ENCODE data around the gene SPATA32. TPM values are rescaled to one million over a fixed set of nuclear protein-coding genes. Genes with fewer than 3 reads are reported as not detected.

SPATA32 gene
- total RNA-seq, 1 donor from 2014 or later, result 0.24 TPM

DNA sequence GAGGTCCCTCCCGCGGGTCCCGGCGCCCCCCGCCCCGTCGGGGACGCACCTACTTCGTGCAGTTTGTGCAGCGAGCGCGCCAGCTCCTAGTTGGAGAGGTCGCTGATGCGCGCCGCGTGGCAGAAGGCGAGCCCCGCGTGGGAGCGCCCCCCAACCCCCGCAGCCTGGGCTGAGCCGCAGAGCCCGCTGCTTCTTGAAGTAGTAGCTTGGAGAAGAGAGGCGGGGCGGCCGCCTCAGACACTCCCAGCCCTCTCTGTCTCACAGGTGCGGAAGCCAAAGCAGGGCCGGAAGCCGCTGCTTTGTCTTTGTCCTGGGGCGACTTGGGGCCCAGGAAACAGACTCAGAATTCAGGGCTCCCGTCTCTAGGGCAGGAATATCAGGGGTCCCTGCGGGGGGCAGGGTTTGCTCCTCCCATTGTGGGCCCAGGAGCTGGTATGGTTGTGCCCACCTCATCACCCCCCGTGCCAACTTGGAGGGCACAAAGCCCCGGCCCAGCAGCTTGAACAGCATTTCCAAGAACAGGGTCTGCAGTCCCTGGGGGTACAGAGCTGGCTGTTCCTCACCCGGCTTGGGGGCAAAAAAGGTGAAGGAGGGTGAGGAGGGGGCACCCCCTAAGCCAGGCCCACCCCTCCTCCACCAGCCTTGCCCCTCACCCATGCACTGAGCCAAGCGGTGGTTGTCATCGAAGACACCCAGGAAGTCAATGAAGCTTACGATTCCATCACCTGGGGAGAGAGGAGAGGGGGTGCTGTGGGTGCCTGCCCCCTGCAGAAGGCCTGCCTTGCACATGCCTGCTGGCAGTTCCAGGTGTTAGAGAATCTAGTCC, 13.5 kb downstream of the SPATA32 start:
- DNase-seq (ENCODE audit: low spot score, unreplicated experiment), result no peak
- H3K4me3 Mint-ChIP-seq (ENCODE audit: low read depth), result peak overlapping the region; percentile 89
- peaks cover 9% of the 10 kb centered on the region for H3K4me1 Mint-ChIP-seq (ENCODE audit: low read depth)
- H3K36me3 Mint-ChIP-seq (ENCODE audit: insufficient read depth), result peaks cover 2% of the 10 kb centered on the region
- TF ChIP-seq, protein P1, sequence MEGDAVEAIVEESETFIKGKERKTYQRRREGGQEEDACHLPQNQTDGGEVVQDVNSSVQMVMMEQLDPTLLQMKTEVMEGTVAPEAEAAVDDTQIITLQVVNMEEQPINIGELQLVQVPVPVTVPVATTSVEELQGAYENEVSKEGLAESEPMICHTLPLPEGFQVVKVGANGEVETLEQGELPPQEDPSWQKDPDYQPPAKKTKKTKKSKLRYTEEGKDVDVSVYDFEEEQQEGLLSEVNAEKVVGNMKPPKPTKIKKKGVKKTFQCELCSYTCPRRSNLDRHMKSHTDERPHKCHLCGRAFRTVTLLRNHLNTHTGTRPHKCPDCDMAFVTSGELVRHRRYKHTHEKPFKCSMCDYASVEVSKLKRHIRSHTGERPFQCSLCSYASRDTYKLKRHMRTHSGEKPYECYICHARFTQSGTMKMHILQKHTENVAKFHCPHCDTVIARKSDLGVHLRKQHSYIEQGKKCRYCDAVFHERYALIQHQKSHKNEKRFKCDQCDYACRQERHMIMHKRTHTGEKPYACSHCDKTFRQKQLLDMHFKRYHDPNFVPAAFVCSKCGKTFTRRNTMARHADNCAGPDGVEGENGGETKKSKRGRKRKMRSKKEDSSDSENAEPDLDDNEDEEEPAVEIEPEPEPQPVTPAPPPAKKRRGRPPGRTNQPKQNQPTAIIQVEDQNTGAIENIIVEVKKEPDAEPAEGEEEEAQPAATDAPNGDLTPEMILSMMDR (IDR thresholded peaks at IDR 0.05; ENCODE audit: unreplicated experiment), result no peak
- no peaks in the 10 kb centered on the region for H3K27me3 Mint-ChIP-seq
- no peaks in the 10 kb centered on the region for H3K9me3 Mint-ChIP-seq (ENCODE audit: low read depth)
- H3K27ac Mint-ChIP-seq, result peak overlapping the region; percentile 99

DNA sequence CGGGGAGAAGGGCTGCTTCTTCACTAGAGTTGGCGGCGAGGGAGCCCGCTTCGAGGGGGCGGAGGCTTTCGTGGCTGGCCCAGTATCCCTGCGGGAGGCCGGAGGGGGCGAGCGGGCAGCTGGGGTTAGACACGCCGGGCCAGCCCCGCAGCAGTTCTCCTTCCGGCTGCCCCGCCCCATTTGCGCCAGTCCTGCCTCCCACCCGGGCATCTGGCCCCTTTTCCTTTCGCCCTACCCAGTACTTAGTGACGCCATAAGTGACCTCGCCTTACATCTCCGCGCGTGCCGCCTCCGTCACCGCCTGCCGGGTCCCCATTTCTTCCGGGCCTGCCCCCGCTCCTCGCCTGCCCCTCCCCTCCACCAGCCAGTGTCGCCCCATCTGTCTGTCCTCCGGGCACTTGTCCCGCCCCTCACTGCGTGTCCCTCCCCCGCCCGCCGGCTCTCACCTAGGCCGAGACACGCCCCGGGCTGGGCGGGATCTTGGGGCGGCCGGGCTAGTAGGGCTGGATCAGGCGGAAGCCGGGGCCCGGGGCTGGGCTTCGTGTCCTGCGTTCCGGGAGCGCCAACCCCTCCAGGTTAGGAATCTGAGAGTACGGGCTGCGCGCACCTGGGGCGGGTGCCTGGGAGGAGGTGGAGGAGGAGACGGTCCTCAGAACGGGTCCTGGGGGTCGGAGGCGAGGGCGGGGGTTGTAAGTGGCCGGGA, 14.3 kb downstream of the SPATA32 start:
- Mint-ChIP-seq H3K4me1 (ENCODE audit: low read depth) (peaks cover 9% of the 10 kb centered on the region), H3K27ac (peak overlapping the region; percentile 99), H3K27me3 (peaks cover 4% of the 10 kb centered on the region), H3K4me3 (ENCODE audit: low read depth) (peak overlapping the region; percentile 89), H3K36me3 (ENCODE audit: insufficient read depth) (peaks cover 2% of the 10 kb centered on the region), H3K9me3 (ENCODE audit: low read depth) (no peaks in the 10 kb centered on the region)
- TF ChIP-seq, protein P1 (IDR thresholded peaks at IDR 0.05; ENCODE audit: unreplicated experiment), result no peak
- peak; percentile 89 for DNase-seq (ENCODE audit: low spot score, unreplicated experiment)

DNA sequence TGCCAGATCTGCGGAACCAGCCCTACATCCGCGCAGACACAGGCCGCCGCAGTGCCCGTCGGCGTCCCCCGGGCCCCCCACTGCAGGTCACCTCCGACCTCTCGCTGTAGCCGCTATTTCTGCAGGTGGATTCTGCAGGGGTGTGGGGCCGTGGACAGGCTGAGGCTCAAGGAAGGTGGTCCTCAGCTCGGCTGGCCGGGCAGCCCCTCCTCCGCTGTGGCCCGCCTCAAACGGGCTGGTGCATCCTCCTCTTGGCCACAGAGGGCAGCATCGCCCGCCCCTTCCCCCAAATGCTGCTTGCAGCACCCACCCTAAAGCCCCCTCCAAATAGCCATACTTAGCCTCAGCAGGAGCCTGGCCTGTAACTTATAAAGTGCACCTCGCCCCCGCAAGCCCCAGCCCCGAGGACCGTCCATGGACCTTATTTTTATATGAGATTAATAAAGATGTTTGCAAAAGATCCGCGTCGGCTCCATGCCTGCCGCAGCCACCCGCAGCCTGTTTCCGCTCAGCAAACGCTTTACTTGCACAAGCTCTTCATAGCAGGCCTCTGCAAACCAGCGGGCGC, 14.9 kb downstream of the SPATA32 start:
- Mint-ChIP-seq H3K27me3 (peaks cover 5% of the 10 kb centered on the region), H3K27ac (peak overlapping the region; percentile 99), H3K36me3 (ENCODE audit: insufficient read depth) (peaks cover 2% of the 10 kb centered on the region), H3K9me3 (ENCODE audit: low read depth) (no peaks in the 10 kb centered on the region), H3K4me3 (ENCODE audit: low read depth) (peak overlapping the region; percentile 89), H3K4me1 (ENCODE audit: low read depth) (peaks cover 9% of the 10 kb centered on the region)
- DNase-seq (ENCODE audit: low spot score, unreplicated experiment), result peak; percentile 58
- TF ChIP-seq, protein P1 (IDR thresholded peaks at IDR 0.05; ENCODE audit: unreplicated experiment), result peak; percentile 73

DNA sequence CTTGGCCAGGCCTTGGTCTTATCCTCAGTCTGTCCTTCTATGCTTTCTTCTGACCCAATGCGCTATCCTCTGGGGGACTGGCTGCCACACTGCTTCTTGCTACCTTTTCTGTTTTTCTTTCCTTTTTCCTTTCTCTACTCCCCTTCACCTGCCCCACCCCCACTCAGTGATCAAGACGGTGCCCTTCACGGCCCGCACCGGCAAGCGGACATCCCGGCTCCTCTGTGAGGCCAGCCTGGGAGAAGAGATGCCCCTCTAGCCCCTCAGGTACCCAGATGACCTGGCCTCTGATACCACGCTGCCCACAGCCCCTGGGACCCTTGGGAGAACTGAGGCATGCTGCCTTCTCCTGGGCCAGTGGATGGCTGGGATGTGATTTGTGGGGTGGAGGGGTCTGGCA, 15.6 kb downstream of the SPATA32 start:
- TF ChIP-seq, protein P1 (IDR thresholded peaks at IDR 0.05; ENCODE audit: unreplicated experiment), result no peak
- Mint-ChIP-seq H3K27ac (no peak overlapping the region), H3K27me3 (peaks cover 5% of the 10 kb centered on the region), H3K4me3 (ENCODE audit: low read depth) (peak overlapping the region; percentile 89), H3K36me3 (ENCODE audit: insufficient read depth) (peaks cover 2% of the 10 kb centered on the region), H3K9me3 (ENCODE audit: low read depth) (no peaks in the 10 kb centered on the region), H3K4me1 (ENCODE audit: low read depth) (peaks cover 9% of the 10 kb centered on the region)
- DNase-seq (ENCODE audit: low spot score, unreplicated experiment), result no peak

All from progenitor cell of endocrine pancreas (in vitro differentiated cells).